MCF 10A (cell line): ENCODE results near the gene ECM2. TPM values are rescaled to one million over a fixed set of nuclear protein-coding genes. Genes with fewer than 3 reads are reported as not detected.

Experiments used
- BruUV-seq: library from RNA; stranded (reverse); fragments of 400-500 nt; replicated peaks from 2 replicates; lab custom pipeline; 2021; lab: Mats Ljungman, UMichigan
- CTCF ChIA-PET: fragments of 300-600 bp; sonication (Branson Sonifier 250); formaldehyde crosslinking; extraction: SDS; loops from one replicate; lab custom pipeline; 2021; ENCODE audit warnings: antibody characterized with exemption, inconsistent platforms; lab: Yijun Ruan, JAX
- POLR2A ChIA-PET: fragments of 300-600, 350-650 bp; sonication (Branson Sonifier 250); formaldehyde crosslinking; extraction: SDS; loops from one replicate; lab custom pipeline; 2020; ENCODE audit warnings: antibody characterized with exemption, inconsistent platforms; lab: Yijun Ruan, JAX
- DNase-seq: peaks from one replicate; pipeline ENCODE4 v3.0.0-alpha.2; 2018; ENCODE audit not compliant: unreplicated experiment
- H3K27ac Mint-ChIP-seq: one replicate; pipeline ENCODE4 v1.8.0; 2022; ENCODE audit warnings: mild to moderate bottlenecking, low read depth, mixed read lengths; ENCODE audit not compliant: unreplicated experiment
- H3K27me3 Mint-ChIP-seq: one replicate; pipeline ENCODE4 v1.8.0; 2022; ENCODE audit warnings: mixed read lengths; ENCODE audit not compliant: insufficient read depth, unreplicated experiment
- H3K36me3 Mint-ChIP-seq: one replicate; pipeline ENCODE4 v1.8.0; 2022; ENCODE audit warnings: mild to moderate bottlenecking, moderate library complexity, mixed read lengths; ENCODE audit not compliant: insufficient read depth, unreplicated experiment
- H3K4me1 Mint-ChIP-seq: one replicate; pipeline ENCODE4 v1.8.0; 2022; ENCODE audit warnings: mixed read lengths; ENCODE audit not compliant: insufficient read depth, unreplicated experiment
- H3K4me3 Mint-ChIP-seq: one replicate; pipeline ENCODE4 v1.8.0; 2022; ENCODE audit warnings: mild to moderate bottlenecking, moderate library complexity, mixed read lengths; ENCODE audit not compliant: unreplicated experiment
- H3K9me3 Mint-ChIP-seq: one replicate; pipeline ENCODE4 v1.8.0; 2022; ENCODE audit warnings: mixed read lengths; ENCODE audit not compliant: unreplicated experiment
- intact Hi-C: fragments of 100-400 bp; cut with micrococcal nuclease; formaldehyde crosslinking; loops from 2 replicates; pipeline ENCODE4 v1.14.1; 2022
- total RNA-seq: library from RNA; stranded (reverse); gene quantifications from 2 replicates; pipeline ENCODE4 v1.2.3, GENCODE V29; 2022
- TF ChIP-seq, protein P1 (sequence below): fragments of 200-600 bp; IDR thresholded peaks from one replicate; pipeline ENCODE4 v1.8.0; 2022; ENCODE audit warnings: antibody characterized with exemption, mild to moderate bottlenecking; ENCODE audit not compliant: unreplicated experiment

Gene ECM2
- total RNA-seq, 1 experiment from 2014 or later, result 13.5 TPM

DNA sequence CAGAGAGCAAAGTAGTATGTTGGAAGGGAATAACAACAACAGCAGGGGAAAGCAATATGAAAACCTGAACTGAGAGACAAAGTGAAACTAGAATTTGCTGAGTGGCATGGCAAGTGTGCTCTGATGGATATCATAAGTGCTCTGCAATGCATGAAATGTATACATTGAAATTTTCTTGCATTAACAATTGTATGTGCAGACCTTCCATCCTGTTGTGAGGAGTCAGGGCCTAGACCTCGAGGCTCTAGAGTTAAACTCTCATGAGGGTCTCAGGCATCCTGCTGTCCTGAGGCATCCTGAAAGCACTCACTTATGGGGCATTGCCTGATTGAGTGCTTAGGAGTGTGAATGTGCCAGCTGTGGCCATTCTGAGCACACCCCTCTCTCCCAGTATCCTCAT, 1.1 kb downstream of the ECM2 start:
- ChIA-PET CTCF (interaction anchor here (1.1 kb wide), 2 partner anchors 10 to 13 kb away, joined by 3 read pairs; no protein-coding TSS in a partner anchor), POLR2A (interaction anchor here (0.9 to 2.1 kb wide), 5 partner anchors 9 to 67 kb away, joined by 3 to 6 read pairs (median 4); no protein-coding TSS in a partner anchor)
- DNase-seq, result no peak
- Mint-ChIP-seq H3K36me3 (no peaks in the 10 kb centered on the region), H3K4me3 (no peak overlapping the region), H3K27me3 (no peaks in the 10 kb centered on the region), H3K4me1 (no peaks in the 10 kb centered on the region), H3K27ac (no peak overlapping the region), H3K9me3 (peaks cover 21% of the 10 kb centered on the region)
- BruUV-seq, result no TSS peak
- intact Hi-C loops, result no loop called here
- TF ChIP-seq, protein P1, sequence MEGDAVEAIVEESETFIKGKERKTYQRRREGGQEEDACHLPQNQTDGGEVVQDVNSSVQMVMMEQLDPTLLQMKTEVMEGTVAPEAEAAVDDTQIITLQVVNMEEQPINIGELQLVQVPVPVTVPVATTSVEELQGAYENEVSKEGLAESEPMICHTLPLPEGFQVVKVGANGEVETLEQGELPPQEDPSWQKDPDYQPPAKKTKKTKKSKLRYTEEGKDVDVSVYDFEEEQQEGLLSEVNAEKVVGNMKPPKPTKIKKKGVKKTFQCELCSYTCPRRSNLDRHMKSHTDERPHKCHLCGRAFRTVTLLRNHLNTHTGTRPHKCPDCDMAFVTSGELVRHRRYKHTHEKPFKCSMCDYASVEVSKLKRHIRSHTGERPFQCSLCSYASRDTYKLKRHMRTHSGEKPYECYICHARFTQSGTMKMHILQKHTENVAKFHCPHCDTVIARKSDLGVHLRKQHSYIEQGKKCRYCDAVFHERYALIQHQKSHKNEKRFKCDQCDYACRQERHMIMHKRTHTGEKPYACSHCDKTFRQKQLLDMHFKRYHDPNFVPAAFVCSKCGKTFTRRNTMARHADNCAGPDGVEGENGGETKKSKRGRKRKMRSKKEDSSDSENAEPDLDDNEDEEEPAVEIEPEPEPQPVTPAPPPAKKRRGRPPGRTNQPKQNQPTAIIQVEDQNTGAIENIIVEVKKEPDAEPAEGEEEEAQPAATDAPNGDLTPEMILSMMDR, result no peak

DNA sequence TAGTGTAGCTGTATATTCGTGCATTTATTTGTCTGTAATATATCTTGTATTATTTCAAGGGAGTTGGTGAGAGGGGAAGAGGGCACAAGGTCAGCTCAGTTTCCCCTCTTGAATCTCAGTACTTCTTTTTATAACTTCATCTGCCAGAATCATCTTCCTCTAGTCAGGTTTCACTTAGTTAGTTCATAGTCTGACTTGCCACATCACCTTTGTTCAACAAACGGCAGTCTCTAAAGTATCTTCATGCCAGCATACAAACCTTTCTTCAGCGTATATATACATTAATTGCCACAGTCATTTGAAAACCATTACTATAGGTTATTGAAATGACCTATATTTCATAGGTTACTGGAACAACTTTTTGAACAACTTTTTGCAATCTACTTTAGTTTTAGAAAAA, 1.6 kb downstream of the ECM2 start:
- TF ChIP-seq, protein P1, result no peak
- ChIA-PET CTCF (interaction anchor here (1.1 kb wide), 2 partner anchors 11 to 13 kb away, joined by 3 read pairs; no protein-coding TSS in a partner anchor), POLR2A (interaction anchor here (0.9 to 2.1 kb wide), 3 partner anchors 9 to 28 kb away, joined by 3 to 6 read pairs (median 4); no protein-coding TSS in a partner anchor)
- no TSS peak for BruUV-seq
- intact Hi-C loops, result no loop called here
- H3K27ac Mint-ChIP-seq, result no peak overlapping the region
- H3K4me1 Mint-ChIP-seq, result no peaks in the 10 kb centered on the region
- H3K4me3 Mint-ChIP-seq, result no peak overlapping the region
- no peaks in the 10 kb centered on the region for H3K36me3 Mint-ChIP-seq
- H3K27me3 Mint-ChIP-seq, result no peaks in the 10 kb centered on the region
- DNase-seq, result no peak
- H3K9me3 Mint-ChIP-seq, result peaks cover 21% of the 10 kb centered on the region

DNA sequence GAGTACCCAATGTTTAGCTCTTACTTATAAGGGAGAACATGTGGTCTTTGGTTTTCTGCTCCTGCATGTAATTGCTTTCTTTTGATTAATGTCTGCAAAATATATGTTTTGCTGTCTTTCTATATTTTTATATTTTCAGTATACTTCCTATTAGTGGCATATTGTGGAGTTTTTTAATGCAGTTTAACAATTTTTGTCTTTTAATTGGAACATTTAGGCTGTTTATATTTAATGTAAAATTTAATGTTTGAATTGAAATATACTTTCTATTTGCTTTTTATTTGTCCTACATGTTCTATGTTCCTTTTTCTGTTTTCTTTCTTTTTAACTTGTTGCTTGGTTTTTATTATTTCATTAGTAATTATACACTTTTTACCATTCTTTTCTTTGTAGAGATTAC, 4.9 kb downstream of the ECM2 start:
- no peak overlapping the region for H3K4me3 Mint-ChIP-seq
- intact Hi-C loops, result no loop called here
- no peaks in the 10 kb centered on the region for H3K36me3 Mint-ChIP-seq
- TF ChIP-seq, protein P1, result no peak
- CTCF ChIA-PET, result no interaction called here
- H3K27me3 Mint-ChIP-seq, result no peaks in the 10 kb centered on the region
- peaks cover 21% of the 10 kb centered on the region for H3K9me3 Mint-ChIP-seq
- POLR2A ChIA-PET, result no interaction called here
- H3K4me1 Mint-ChIP-seq, result no peaks in the 10 kb centered on the region
- H3K27ac Mint-ChIP-seq, result no peak overlapping the region
- BruUV-seq, result no TSS peak
- DNase-seq, result no peak

DNA sequence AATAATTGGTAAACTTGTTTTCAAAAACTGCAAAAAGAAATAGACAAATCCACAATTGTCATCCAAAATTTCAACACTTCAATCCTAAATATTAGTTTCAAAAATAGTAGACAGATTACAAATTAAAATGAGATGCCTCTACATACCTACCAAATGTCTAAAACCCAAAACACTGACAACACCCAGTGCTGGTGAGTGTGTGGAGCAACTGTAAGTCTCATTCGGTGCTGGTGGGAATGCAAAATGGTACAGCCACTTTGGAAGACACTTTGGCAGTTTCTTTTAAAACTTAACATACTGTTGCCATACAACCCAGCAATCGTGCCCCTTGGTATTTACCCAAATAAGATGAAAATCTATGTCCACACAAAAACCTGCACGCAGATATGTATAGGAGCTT, 6.7 kb downstream of the ECM2 start:
- Mint-ChIP-seq H3K9me3 (peaks cover 21% of the 10 kb centered on the region), H3K27me3 (no peaks in the 10 kb centered on the region), H3K27ac (no peak overlapping the region), H3K36me3 (no peaks in the 10 kb centered on the region), H3K4me1 (no peaks in the 10 kb centered on the region), H3K4me3 (no peak overlapping the region)
- no TSS peak for BruUV-seq
- TF ChIP-seq, protein P1, result no peak
- ChIA-PET POLR2A (interaction anchor here (0.6 kb wide), 1 partner anchor 8 kb away, joined by 3 read pairs; no protein-coding TSS in a partner anchor), CTCF (no interaction called here)
- DNase-seq, result no peak
- intact Hi-C loops, result no loop called here
